GM23338 (cell line): Measurements from ENCODE around the gene GLYATL1B. TPM values are rescaled to one million over a fixed set of nuclear protein-coding genes. Genes with fewer than 3 reads are reported as not detected.
"Not testable (repeated sequence)": the region's sequence is repeated elsewhere in the genome, so short reads cannot be mapped to it uniquely, and the experiment has no call there.

ENCODE experiments used
- ATAC-seq: fragments of 200-7000 bp; cut with Tn5 transposase; 3 replicates; pipeline ENCODE4 v1.9.1; 2020
- DNase-seq: peaks from one replicate; pipeline ENCODE4 v3.0.0-alpha.2; 2015; ENCODE audit warnings: low spot score
- H2AFZ ChIP-seq: fragments of 200-600 bp; sonication (generic); 2 replicates; pipeline ENCODE4 v1.8.0; 2016; ENCODE audit warnings: antibody characterized with exemption, mild to moderate bottlenecking, moderate library complexity
- H3F3A ChIP-seq: fragments of 200-600 bp; sonication (generic); replicated peaks from 2 replicates; pipeline ENCODE4 v1.8.0; 2017; ENCODE audit warnings: antibody characterized with exemption, mixed run types, low read depth
- H3K27ac ChIP-seq: fragments of 200-600 bp; sonication (generic); 2 replicates; pipeline ENCODE4 v1.6.1; 2016; ENCODE audit warnings: low read depth
- H3K27me3 ChIP-seq: fragments of 200-600 bp; sonication (generic); 2 replicates; pipeline ENCODE4 v1.8.0; 2016; ENCODE audit warnings: mild to moderate bottlenecking, mixed run types, moderate library complexity; ENCODE audit not compliant: insufficient read depth
- H3K36me3 ChIP-seq: fragments of 200-600 bp; sonication (generic); 2 replicates; pipeline ENCODE4 v1.8.0; 2016; ENCODE audit warnings: mild to moderate bottlenecking; ENCODE audit not compliant: insufficient read depth
- H3K4me1 ChIP-seq: fragments of 200-600 bp; sonication (generic); 2 replicates; pipeline ENCODE4 v1.8.0; 2016; ENCODE audit warnings: mild to moderate bottlenecking, moderate library complexity; ENCODE audit not compliant: insufficient read depth
- H3K4me2 ChIP-seq: fragments of 200-600 bp; sonication (generic); 2 replicates; pipeline ENCODE4 v1.7.1; 2017; ENCODE audit warnings: mixed run types
- H3K4me3 ChIP-seq: fragments of 200-600 bp; sonication (generic); 2 replicates; pipeline ENCODE4 v1.6.1; 2016; ENCODE audit warnings: mixed run types
- H3K79me2 ChIP-seq: fragments of 200-600 bp; sonication (generic); replicated peaks from 2 replicates; pipeline ENCODE4 v1.8.0; 2017; ENCODE audit warnings: mild to moderate bottlenecking; ENCODE audit not compliant: insufficient read depth
- H3K9me2 ChIP-seq: fragments of 200-600 bp; sonication (generic); 2 replicates; pipeline ENCODE4 v1.8.0; 2017; ENCODE audit not compliant: insufficient read depth
- H4K20me1 ChIP-seq: fragments of 200-600 bp; sonication (generic); replicated peaks from 2 replicates; pipeline ENCODE4 v1.8.0; 2017; ENCODE audit warnings: mild to moderate bottlenecking; ENCODE audit not compliant: insufficient read depth
- H3K27ac Mint-ChIP-seq: 2 replicates; pipeline ENCODE4 v1.8.0; 2020; ENCODE audit warnings: inconsistent platforms, mild to moderate bottlenecking, moderate library complexity, mixed read lengths
- H3K27me3 Mint-ChIP-seq: 3 replicates; pipeline ENCODE4 v1.8.0; 2022; ENCODE audit warnings: low read depth, mild to moderate bottlenecking, moderate library complexity, mixed read lengths, inconsistent platforms; ENCODE audit not compliant: insufficient read depth, poor library complexity
- H3K36me3 Mint-ChIP-seq: 3 replicates; pipeline ENCODE4 v1.8.0; 2021; ENCODE audit warnings: low read depth, mild to moderate bottlenecking, inconsistent platforms, moderate library complexity, mixed read lengths
- H3K4me1 Mint-ChIP-seq: 3 replicates; pipeline ENCODE4 v1.8.0; 2020; ENCODE audit warnings: mild to moderate bottlenecking, inconsistent platforms, mixed read lengths
- H3K4me3 Mint-ChIP-seq: 3 replicates; pipeline ENCODE4 v1.8.0; 2021; ENCODE audit warnings: moderate library complexity, mild to moderate bottlenecking, inconsistent platforms, mixed read lengths
- H3K9me3 Mint-ChIP-seq: 3 replicates; pipeline ENCODE4 v1.8.0; 2020; ENCODE audit warnings: moderate library complexity, mild to moderate bottlenecking, inconsistent platforms, mixed read lengths
- ZNF462 ChIP-seq: fragments of 250-450 bp; sonication (Bioruptor Pico); IDR thresholded peaks from 2 replicates; pipeline ENCODE4 v1.5.0; 2020; ENCODE audit warnings: mild to moderate bottlenecking, moderate library complexity
- polyA plus RNA-seq: library from polyadenylated mRNA; unstranded; fragments of >200 nt; fragmentation: Nextera tagmentation; extraction: Ambion mirVana; gene quantifications from 2 replicates; pipeline ENCODE4 v1.2.1, GENCODE V29; 2016
- total RNA-seq: library from RNA; depleted of rRNA; stranded (reverse); fragments of >200 nt; shearing (Covaris generic); gene quantifications from 2 replicates; pipeline ENCODE4 v1.2.3, GENCODE V29; 2014

Gene GLYATL1B
- total and polyA plus RNA-seq, 2 experiments from 2014 or later: 0.27 to 0.90 TPM

- peak overlapping the region; percentile 33; the same call in 2 of the 3 replicates for H3K4me3 Mint-ChIP-seq
- peaks cover 60% of the 10 kb centered on the region for H3K4me1 Mint-ChIP-seq
- H3K9me2 ChIP-seq, H3K79me2 ChIP-seq, H3K27me3 ChIP-seq, H3K9me3 Mint-ChIP-seq, H3K27me3 Mint-ChIP-seq, H4K20me1 ChIP-seq, H2AFZ ChIP-seq, H3F3A ChIP-seq, H3K36me3 ChIP-seq: not testable (repeated sequence)
- peak overlapping the region; percentile 80 for H3K27ac Mint-ChIP-seq
- H3K27ac ChIP-seq: peak overlapping the region; percentile 91
- H3K4me1 ChIP-seq: peaks cover 55% of the 10 kb centered on the region
- peak overlapping the region; percentile 34; the same call in 1 of the 2 replicates for H3K4me3 ChIP-seq
- peak overlapping the region; percentile 79 for H3K4me2 ChIP-seq
- peak; percentile 28 for DNase-seq
- ATAC-seq: peak; percentile 64
- H3K36me3 Mint-ChIP-seq: peaks cover 16% of the 10 kb centered on the region; the same call in 1 of the 3 replicates
These were observed 7.5 kb downstream of the GLYATL1B start for GRCh38 chr11:59093576-59093975.

GRCh38 chr11:59095225-59095624 is 9.1 kb downstream of the GLYATL1B start:
- peaks cover 67% of the 10 kb centered on the region for H3K4me1 Mint-ChIP-seq
- H3K27me3 ChIP-seq: not testable (repeated sequence)
- peak; percentile 82 for DNase-seq

More at GRCh38 chr11:59095225-59095624, 9.1 kb downstream of the GLYATL1B start:
- not testable (repeated sequence) for H3F3A ChIP-seq, H3K36me3 ChIP-seq, H3K4me3 ChIP-seq, H3K79me2 ChIP-seq, H3K27ac ChIP-seq, H3K27ac Mint-ChIP-seq, H3K27me3 Mint-ChIP-seq, H4K20me1 ChIP-seq, H3K9me3 Mint-ChIP-seq, H3K9me2 ChIP-seq, H2AFZ ChIP-seq
- Histone ChIP-seq H3K4me2 (peak overlapping the region; percentile 52), H3K4me1 (peaks cover 64% of the 10 kb centered on the region)
- TF ChIP-seq ZNF462 (CRISPR knock-in tag): peak; percentile 10; the same call in 1 of the 2 replicates
- H3K4me3 Mint-ChIP-seq: peak overlapping the region; percentile 17; the same call in 2 of the 3 replicates
- H3K36me3 Mint-ChIP-seq: peaks cover 16% of the 10 kb centered on the region; the same call in 1 of the 3 replicates
- peak; percentile 89 for ATAC-seq
